NCI-H446 (cell line): Measurements from ENCODE around the gene SLC35A4.
"Not testable (repeated sequence)": the region's sequence is repeated elsewhere in the genome, so short reads cannot be mapped to it uniquely, and the experiment has no call there.

Experiments
- DNase-seq, 2 experiments: peaks; one replicate each; lab custom pipeline; 2025; lab: John Stamatoyannopoulos, UW

Gene SLC35A4

DNA sequence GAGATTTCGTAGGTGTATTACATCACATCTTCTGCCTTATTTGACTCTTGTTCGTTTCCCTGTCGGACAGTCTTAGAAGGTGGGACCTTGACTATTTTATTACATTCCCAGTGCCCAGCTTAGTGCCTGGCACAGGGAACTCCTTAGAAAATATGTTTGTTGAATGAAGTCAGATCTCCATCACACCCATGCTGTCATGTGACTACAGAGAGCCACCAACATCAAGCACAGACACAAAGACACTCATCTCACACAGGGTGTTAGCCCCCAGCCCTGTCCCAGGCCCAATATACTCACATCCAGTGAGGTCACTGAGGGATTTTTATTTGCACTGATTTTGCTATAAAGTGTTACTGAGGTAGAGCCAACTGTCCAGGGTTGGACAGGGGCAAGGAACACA lies 6.7 kb upstream of the SLC35A4 start:
- no peak for DNase-seq

GRCh38 chr5:140558542-140558941 lies 6.1 kb upstream of the SLC35A4 start:
- DNase-seq: no peak

DNA sequence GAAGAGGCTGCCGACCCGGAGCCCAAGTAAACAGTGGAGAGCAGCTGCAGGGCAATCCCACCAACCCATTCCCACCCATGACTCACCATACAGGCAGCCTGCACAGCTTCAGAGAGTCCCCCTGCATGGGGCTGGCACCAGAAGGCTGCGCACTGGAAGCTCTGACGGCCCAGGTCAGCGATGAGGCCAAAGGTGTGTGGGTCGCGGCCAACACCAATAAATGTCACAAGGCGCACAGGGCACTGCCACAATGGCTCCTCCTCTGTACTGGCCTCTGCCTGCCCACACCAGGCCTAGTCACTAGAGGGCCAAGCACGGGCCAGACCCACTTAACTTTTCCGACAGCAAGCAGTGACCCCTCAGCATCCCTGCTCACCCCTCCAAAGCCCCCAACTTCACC lies 4.4 kb upstream of the SLC35A4 start:
- no peak for DNase-seq

GRCh38 chr5:140561753-140562523 lies 2.7 kb upstream of the SLC35A4 start:
- DNase-seq: peak in 1 of 2 experiments; percentile 16

GRCh38 chr5:140563596-140563995 lies 1.0 kb upstream of the SLC35A4 start:
- DNase-seq: no peak

- DNase-seq: no peak
Measured at GRCh38 chr5:140565024-140565779, 574 bp downstream of the SLC35A4 start.

- no peak for DNase-seq
Measured at GRCh38 chr5:140565780-140566095, 1.1 kb downstream of the SLC35A4 start.

- no peak for DNase-seq
Measured at GRCh38 chr5:140566665-140567064, 2.0 kb downstream of the SLC35A4 start.

GRCh38 chr5:140567136-140567818 lies 2.6 kb downstream of the SLC35A4 start:
- no peak for DNase-seq

- DNase-seq: no peak
Measured at GRCh38 chr5:140567871-140568270, 3.2 kb downstream of the SLC35A4 start.

- DNase-seq: no peak
Measured at GRCh38 chr5:140568443-140569063, 3.9 kb downstream of the SLC35A4 start.

DNA sequence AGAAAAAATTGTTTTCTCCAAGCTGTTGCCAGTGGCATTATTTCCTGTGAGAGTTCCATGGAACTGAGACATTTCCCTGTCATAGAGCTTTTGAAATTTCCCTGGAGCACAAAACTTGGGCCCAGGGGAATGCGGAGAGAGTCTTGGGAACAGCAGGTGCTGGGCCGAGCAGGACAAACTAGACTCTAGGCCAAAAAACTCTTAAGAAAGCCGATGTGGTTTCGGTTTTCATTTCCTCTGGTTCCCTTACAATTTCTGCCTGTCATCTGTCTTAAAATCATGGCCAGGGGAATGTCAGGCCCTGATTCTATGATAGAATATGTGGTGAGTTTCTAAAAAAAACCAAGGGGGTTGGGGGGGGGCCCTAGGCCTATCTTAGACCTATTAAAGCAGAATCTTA lies 4.6 kb downstream of the SLC35A4 start:
- no peak for DNase-seq

GRCh38 chr5:140570058-140570457 lies 5.4 kb downstream of the SLC35A4 start:
- no peak for DNase-seq

DNA sequence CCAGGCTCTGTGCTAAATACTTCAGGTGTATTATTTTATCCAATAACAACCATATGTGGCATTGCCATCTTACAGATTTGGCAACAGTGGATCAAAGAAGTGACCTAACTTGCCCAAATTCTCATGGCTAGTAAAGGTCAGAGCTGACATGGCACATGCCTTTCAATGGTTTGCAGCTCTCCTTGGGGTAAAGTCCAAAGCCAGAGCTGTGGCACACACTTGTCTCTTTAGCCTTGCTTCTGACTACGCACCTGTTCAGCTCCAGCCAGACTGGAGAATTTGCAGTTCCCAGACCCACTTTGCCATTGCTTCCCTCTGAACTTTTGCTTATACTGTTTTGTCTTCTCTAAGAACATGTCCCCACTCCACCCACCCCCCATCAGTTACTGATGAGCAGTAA lies 5.9 kb downstream of the SLC35A4 start:
- no peak for DNase-seq

DNA sequence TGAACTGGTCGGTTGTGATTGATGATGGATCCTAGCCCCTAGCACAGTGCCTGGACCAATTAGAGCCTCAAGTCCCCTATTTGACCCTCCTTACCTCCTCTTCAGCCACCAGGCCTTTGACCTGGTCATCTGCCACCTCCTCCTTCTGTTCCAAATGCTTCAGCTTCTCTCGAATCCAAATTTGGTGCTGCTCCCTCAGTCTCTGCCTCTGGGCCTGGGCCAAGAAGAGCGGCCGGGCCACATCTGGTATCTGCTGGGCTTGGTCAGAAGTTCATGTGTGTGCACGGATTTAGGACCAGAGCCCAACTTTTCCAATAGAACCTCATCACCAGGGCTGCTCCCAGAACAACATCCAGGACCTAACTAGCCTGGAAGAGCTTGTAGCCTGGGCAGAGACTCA lies 6.5 kb downstream of the SLC35A4 start:
- no peak for DNase-seq

GRCh38 chr5:140573683-140574082 lies 9.1 kb downstream of the SLC35A4 start:
- no peak for DNase-seq

- no peak for DNase-seq
Measured at GRCh38 chr5:140574165-140574564, 9.5 kb downstream of the SLC35A4 start.

GRCh38 chr5:140575309-140575708 lies 10.7 kb downstream of the SLC35A4 start:
- DNase-seq: no peak

GRCh38 chr5:140576776-140577201 lies 12.2 kb downstream of the SLC35A4 start:
- no peak for DNase-seq

DNA sequence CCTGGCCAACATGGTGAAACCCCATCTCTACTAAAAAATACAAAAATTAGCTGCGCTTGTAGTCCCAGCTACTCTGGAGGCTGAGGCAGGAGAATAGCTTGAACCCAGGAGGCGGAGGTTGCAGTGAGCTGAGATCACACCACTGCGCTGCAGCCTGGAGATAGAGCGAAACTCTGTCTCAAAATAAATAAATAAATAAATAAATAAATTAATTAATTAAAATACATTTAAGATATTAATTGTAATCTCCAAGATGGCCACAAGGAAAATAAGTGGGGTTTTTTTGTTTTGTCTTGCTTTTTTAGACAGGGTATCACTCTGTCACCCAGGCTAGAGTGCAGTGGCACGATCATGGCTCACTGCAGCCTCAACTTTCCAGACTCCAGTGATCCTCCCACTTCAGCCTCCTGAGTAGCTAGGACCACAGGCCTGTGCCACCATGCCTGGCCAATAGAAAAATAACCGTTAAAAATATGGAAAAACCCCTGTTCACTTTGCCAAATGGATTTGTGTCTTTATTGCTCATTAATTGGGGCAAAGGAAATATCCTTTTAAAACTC lies 14.6 kb downstream of the SLC35A4 start:
- not testable (repeated sequence) for DNase-seq

DNA sequence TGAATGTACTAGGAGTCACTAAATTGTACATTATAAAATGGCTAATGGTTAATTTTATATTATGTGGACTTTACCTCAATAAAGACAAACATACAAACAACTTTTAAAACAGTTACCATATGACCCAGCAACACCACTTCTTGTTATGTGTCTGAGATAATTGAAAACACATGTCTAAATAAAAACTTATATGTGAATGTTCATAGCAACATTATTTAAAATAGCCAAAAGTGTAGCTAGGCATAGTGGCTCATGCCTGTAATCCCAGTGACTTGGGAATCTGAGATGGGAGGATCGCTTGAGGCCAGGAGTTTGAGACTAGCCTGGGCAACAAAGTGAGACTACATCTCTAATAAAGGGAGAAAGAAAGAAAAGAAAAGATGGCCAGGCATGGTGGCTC lies 22.9 kb downstream of the SLC35A4 start:
- no peak for DNase-seq
